A673 (cell line): ENCODE results near the gene SRRM4.

ENCODE experiments used
- EZH2 ChIP-seq: fragments of 200-600 bp; sonication (generic); IDR thresholded peaks from 2 replicates; pipeline ENCODE4 v1.6.1; 2017; ENCODE audit warnings: borderline replicate concordance, low read depth, mild to moderate bottlenecking, mixed read lengths, antibody characterized with exemption, low read length; ENCODE audit not compliant: poor library complexity, severe bottlenecking
- TF ChIP-seq, protein P1 (sequence below): fragments of 300-800, 200-600 bp; sonication (generic); conservative IDR thresholded peaks from 2 replicates; pipeline ENCODE4 v1.5.1; 2017; ENCODE audit warnings: low read depth, mild to moderate bottlenecking, antibody characterized with exemption, low read length, moderate library complexity, mixed read lengths

DNA sequence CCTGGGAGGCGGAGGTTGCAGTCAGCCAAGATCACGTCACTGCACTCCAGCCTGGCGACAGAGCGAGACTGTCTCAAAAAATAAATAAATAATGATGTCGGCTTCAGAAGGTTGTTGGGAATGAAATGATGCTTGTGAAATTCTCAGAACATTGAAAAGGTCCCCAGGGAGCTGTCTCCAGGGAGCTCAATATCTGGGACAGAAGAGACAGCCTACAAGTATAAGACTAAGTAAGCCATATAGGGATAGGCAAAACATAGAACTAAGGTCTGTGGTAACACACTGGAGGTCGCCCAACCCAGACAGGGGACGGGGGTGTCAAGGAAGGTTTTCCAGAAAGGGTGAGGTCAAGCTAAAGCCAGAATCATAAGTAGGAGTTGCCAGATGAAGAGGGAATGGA lies 167.9 kb downstream of the SRRM4 start:
- TF ChIP-seq, protein P1, sequence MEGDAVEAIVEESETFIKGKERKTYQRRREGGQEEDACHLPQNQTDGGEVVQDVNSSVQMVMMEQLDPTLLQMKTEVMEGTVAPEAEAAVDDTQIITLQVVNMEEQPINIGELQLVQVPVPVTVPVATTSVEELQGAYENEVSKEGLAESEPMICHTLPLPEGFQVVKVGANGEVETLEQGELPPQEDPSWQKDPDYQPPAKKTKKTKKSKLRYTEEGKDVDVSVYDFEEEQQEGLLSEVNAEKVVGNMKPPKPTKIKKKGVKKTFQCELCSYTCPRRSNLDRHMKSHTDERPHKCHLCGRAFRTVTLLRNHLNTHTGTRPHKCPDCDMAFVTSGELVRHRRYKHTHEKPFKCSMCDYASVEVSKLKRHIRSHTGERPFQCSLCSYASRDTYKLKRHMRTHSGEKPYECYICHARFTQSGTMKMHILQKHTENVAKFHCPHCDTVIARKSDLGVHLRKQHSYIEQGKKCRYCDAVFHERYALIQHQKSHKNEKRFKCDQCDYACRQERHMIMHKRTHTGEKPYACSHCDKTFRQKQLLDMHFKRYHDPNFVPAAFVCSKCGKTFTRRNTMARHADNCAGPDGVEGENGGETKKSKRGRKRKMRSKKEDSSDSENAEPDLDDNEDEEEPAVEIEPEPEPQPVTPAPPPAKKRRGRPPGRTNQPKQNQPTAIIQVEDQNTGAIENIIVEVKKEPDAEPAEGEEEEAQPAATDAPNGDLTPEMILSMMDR: no peak
- TF ChIP-seq EZH2: no peak
